Right atrium auricular region (tissue), 2 donors: Measurements from ENCODE around the gene AFDN. TPM values are rescaled to one million over a fixed set of nuclear protein-coding genes. Genes with fewer than 3 reads are reported as not detected.

Experiments used
- DNase-seq: peaks from one replicate; pipeline ENCODE4 v3.0.0-alpha.2; 2019; ENCODE audit warnings: low spot score
- H3K27ac ChIP-seq, 2 donors: fragments of 200-600 bp; sonication (generic); 1 replicate in 1 of 2; 2 replicates in 1 of 2; pipeline ENCODE4 v1.5.1; 2016 to 2019
- H3K27me3 ChIP-seq, 2 donors: fragments of 200-600 bp; sonication (generic); one replicate each; pipeline versions ENCODE4 v1.5.1 to v1.6.0; 2017 to 2019
- H3K36me3 ChIP-seq: fragments of 200-600 bp; sonication (generic); one replicate; pipeline ENCODE4 v1.5.1; 2016
- H3K4me1 ChIP-seq, 2 donors: fragments of 200-600 bp; sonication (generic); one replicate each; pipeline versions ENCODE4 v1.5.1 to v1.6.0; 2017 to 2019
- H3K4me3 ChIP-seq, 2 donors: fragments of 200-600 bp; sonication (generic); 1 replicate in 1 of 2; 2 replicates in 1 of 2; pipeline ENCODE4 v1.5.1; 2017 to 2019; ENCODE audit warnings: mild to moderate bottlenecking in 1 of 2, moderate library complexity in 1 of 2
- H3K9me3 ChIP-seq, 2 donors: fragments of 200-600 bp; sonication (generic); one replicate each; pipeline ENCODE4 v1.5.1; 2019
- CTCF ChIP-seq, 2 donors: fragments of 200-600 bp; sonication (generic); IDR thresholded peaks; one replicate each; pipeline ENCODE4 v1.5.1; 2019; ENCODE audit warnings: antibody characterized with exemption in 2 of 2
- total RNA-seq, 2 donors: library from RNA; depleted of rRNA; stranded (reverse); fragments of >200 nt; gene quantifications; one replicate each; pipeline ENCODE4 v1.1.0, GENCODE V29; 2016

The AFDN gene
- total RNA-seq, 2 donors from 2014 or later = 51.6 to 51.8 TPM

- no peak for DNase-seq
- no peaks in the 10 kb centered on the region for H3K27me3 ChIP-seq
- no peak overlapping the region for H3K4me3 ChIP-seq
- TF ChIP-seq CTCF (IDR thresholded peaks at IDR 0.05) = no peak
- H3K36me3 ChIP-seq = no peaks in the 10 kb centered on the region
- H3K27ac ChIP-seq = no peak overlapping the region
- no peaks in the 10 kb centered on the region for H3K9me3 ChIP-seq
- H3K4me1 ChIP-seq = peaks cover 0 to 24% of the 10 kb centered on the region in 2 donors
Observed at GRCh38 chr6:167841981-167842380, 15.3 kb downstream of the AFDN start.

DNA sequence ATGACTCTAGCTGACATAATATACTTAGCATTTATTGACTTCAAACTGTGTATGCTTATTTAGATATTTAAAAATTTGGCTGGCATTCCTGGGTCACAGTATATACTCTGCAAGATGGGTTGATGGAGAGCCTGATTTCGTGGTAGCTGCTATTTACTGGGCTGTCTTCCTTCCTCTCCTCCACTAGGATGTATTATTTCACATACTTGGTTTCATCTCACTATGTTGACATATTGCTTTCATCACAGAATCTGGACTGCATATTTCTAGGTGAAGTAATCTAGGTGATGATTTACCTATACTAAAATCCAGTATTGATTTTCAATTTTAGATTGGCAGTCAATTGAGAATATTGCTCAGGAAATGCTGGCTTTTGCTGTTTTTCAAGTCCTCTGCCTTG, 15.7 kb downstream of the AFDN start:
- H3K27ac ChIP-seq = no peak overlapping the region
- H3K4me3 ChIP-seq = no peak overlapping the region
- DNase-seq = no peak
- no peak for TF ChIP-seq CTCF (IDR thresholded peaks at IDR 0.05)
- H3K4me1 ChIP-seq = peaks cover 0 to 28% of the 10 kb centered on the region in 2 donors
- H3K27me3 ChIP-seq = no peaks in the 10 kb centered on the region
- H3K36me3 ChIP-seq = no peaks in the 10 kb centered on the region
- no peaks in the 10 kb centered on the region for H3K9me3 ChIP-seq

DNA sequence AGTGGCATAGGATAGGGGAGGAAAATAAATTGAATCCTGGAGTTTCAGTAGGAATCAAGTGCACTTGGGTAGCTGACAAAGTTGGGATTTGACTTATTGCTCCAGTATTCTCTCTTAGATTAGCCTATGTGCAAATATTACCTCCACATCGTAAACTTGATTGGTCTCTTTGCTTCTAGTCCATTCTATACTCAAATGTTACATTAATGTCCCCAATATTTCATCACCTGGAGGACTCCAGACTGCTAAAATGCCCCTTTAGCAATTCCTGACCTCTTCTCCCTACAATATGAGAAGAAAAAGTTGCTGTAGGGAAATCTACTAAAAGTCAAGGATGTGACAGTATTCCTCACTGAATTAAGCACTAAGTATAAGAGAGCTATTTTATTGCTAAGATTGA, 16.3 kb downstream of the AFDN start:
- Histone ChIP-seq H3K4me3 (no peak overlapping the region), H3K4me1 (peaks cover 0 to 34% of the 10 kb centered on the region in 2 donors), H3K27me3 (no peaks in the 10 kb centered on the region), H3K9me3 (no peaks in the 10 kb centered on the region), H3K36me3 (no peaks in the 10 kb centered on the region), H3K27ac (no peak overlapping the region)
- no peak for DNase-seq
- TF ChIP-seq CTCF (IDR thresholded peaks at IDR 0.05) = no peak

DNA sequence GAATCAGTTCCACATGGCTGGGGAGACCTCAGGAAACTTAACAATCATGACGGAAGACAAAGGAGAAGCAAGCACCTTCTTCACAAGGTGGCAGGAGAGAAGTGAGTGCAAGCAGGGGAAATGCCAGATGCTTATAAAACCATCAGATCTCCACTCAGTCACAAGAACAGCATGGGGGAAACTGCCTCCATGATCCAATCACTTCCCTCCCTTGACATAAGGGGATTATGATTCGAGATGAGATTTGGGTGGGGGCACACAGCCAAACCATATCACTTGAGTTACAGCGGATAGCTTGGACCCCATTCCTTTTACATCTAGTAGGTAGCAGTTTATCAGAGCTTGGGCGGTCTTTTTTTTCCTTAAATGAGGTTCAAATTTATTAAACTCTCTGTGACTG, 19.1 kb downstream of the AFDN start:
- no peaks in the 10 kb centered on the region for H3K9me3 ChIP-seq
- DNase-seq = no peak
- H3K27ac ChIP-seq = no peak overlapping the region
- H3K4me1 ChIP-seq = peaks cover 0 to 28% of the 10 kb centered on the region in 2 donors
- H3K4me3 ChIP-seq = no peak overlapping the region
- TF ChIP-seq CTCF (IDR thresholded peaks at IDR 0.05) = no peak
- no peaks in the 10 kb centered on the region for H3K27me3 ChIP-seq
- no peaks in the 10 kb centered on the region for H3K36me3 ChIP-seq

GRCh38 chr6:167846997-167847606, 20.4 kb downstream of the AFDN start:
- H3K36me3 ChIP-seq = no peaks in the 10 kb centered on the region
- no peak overlapping the region for H3K27ac ChIP-seq
- no peaks in the 10 kb centered on the region for H3K27me3 ChIP-seq
- DNase-seq = no peak
- no peak for TF ChIP-seq CTCF (IDR thresholded peaks at IDR 0.05)
- no peaks in the 10 kb centered on the region for H3K9me3 ChIP-seq
- no peak overlapping the region for H3K4me3 ChIP-seq
- H3K4me1 ChIP-seq = peaks cover 0 to 25% of the 10 kb centered on the region in 2 donors

- no peaks in the 10 kb centered on the region for H3K27me3 ChIP-seq
- H3K27ac ChIP-seq = no peak overlapping the region
- no peak for TF ChIP-seq CTCF (IDR thresholded peaks at IDR 0.05)
- no peak for DNase-seq
- H3K4me1 ChIP-seq = peaks cover 0 to 25% of the 10 kb centered on the region in 2 donors
- no peaks in the 10 kb centered on the region for H3K9me3 ChIP-seq
- H3K36me3 ChIP-seq = no peaks in the 10 kb centered on the region
- H3K4me3 ChIP-seq = no peak overlapping the region
Observed at GRCh38 chr6:167847936-167848335, 21.2 kb downstream of the AFDN start.
